HFF-Myc (cell line): ENCODE results near the gene EVI5L.

Experiments
- DNase-seq: peaks from one replicate; pipeline ENCODE4 v3.0.0-alpha.2; 2011; ENCODE audit warnings: low read depth; ENCODE audit errors: extremely low read depth
- H3K4me3 ChIP-seq: replicated peaks from 2 replicates; pipeline ENCODE4 v1.5.1; 2011; ENCODE audit warnings: low read depth, mild to moderate bottlenecking, control low read depth, low read length
- TF ChIP-seq, protein P1 (sequence below): IDR thresholded peaks from 2 replicates; pipeline ENCODE4 v1.5.1; 2012; ENCODE audit warnings: mild to moderate bottlenecking, low read depth, low read length, control low read depth; ENCODE audit errors: missing control alignments

Gene EVI5L

GRCh38 chr19:7823686-7824301 lies 6.2 kb upstream of the EVI5L start:
- TF ChIP-seq, protein P1, sequence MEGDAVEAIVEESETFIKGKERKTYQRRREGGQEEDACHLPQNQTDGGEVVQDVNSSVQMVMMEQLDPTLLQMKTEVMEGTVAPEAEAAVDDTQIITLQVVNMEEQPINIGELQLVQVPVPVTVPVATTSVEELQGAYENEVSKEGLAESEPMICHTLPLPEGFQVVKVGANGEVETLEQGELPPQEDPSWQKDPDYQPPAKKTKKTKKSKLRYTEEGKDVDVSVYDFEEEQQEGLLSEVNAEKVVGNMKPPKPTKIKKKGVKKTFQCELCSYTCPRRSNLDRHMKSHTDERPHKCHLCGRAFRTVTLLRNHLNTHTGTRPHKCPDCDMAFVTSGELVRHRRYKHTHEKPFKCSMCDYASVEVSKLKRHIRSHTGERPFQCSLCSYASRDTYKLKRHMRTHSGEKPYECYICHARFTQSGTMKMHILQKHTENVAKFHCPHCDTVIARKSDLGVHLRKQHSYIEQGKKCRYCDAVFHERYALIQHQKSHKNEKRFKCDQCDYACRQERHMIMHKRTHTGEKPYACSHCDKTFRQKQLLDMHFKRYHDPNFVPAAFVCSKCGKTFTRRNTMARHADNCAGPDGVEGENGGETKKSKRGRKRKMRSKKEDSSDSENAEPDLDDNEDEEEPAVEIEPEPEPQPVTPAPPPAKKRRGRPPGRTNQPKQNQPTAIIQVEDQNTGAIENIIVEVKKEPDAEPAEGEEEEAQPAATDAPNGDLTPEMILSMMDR = no peak
- DNase-seq = no peak
- H3K4me3 ChIP-seq = no peak overlapping the region

DNA sequence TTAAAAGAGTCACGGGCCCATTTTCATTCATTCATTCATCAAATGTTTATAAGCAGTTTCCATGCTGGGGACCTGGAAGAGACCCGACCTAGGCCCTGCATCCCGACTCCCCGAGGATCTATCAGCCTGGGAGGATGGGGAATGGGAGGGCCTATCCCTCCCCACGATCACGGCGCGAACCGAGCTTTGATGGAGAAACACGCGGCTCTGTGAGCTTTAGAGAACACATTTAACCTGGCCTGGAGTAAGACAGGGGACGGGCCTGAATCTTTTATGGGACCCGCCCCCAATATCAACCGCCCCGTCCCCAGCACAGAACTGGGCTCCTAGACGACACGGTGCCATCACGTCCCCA lies 875 bp upstream of the EVI5L start:
- DNase-seq = no peak
- H3K4me3 ChIP-seq = peak overlapping the region; percentile 39
- TF ChIP-seq, protein P1 = no peak

GRCh38 chr19:7830272-7830771 lies 304 bp downstream of the EVI5L start:
- DNase-seq = no peak
- H3K4me3 ChIP-seq = peak overlapping the region; percentile 49
- TF ChIP-seq, protein P1 = no peak

DNA sequence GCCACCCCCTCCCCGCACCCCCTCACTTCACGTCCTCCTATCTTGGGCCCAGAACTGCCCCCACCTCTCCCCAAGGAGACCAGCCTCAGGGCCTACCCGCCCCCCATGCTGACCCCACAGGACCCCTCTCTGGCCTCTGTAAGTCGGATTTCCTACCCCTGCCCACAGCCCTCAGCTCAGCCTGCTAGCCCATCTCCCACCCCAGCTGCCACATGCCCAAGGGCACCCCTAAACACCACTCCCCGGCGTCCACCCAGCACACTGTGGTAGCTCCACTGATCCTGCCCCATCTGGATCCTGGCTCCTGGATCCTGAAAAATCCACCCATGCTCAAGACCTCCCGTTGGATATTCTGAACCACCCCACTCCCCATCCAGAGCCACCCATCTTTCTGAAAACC lies 805 bp downstream of the EVI5L start:
- no peak for DNase-seq
- TF ChIP-seq, protein P1 = no peak
- peak overlapping the region; percentile 49 for H3K4me3 ChIP-seq

- TF ChIP-seq, protein P1 = peak; percentile 30
- DNase-seq = no peak
- no peak overlapping the region for H3K4me3 ChIP-seq
Measured at GRCh38 chr19:7831452-7831851, 1.4 kb downstream of the EVI5L start.

DNA sequence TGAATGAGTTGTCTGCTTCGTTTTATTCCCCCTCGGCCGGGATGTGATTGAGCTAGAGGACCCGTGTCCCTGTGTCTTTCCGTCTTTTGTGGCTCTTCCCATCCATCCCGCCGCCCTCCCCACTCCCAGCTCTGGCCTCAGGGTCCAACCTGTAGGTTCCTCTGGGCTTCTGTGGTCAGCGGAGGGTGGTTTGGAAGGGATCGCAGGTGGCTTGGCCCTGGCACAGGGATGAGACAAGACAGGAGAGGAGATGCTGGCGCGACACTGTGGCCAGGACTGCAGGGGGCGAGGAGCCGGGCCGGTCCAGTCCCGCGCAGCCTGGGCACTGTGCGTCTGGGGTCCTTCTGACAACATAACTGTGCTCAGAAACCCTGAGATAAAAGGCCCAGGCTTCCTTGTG lies 2.0 kb downstream of the EVI5L start:
- no peak overlapping the region for H3K4me3 ChIP-seq
- TF ChIP-seq, protein P1 = no peak
- DNase-seq = no peak

- no peak for DNase-seq
- no peak overlapping the region for H3K4me3 ChIP-seq
- TF ChIP-seq, protein P1 = no peak
Measured at GRCh38 chr19:7832781-7833180, 2.8 kb downstream of the EVI5L start.
